Measurements from ENCODE around the gene COL9A3. TPM values are rescaled to one million over a fixed set of nuclear protein-coding genes. Genes with fewer than 3 reads are reported as not detected.

Gene COL9A3
- total RNA-seq, 1 experiment from 2014 or later, result 46.6 TPM

GRCh38 chr20:62796699-62797491, 20.0 kb upstream of the COL9A3 start:
- POLR2A ChIA-PET, result interaction anchor here (0.6 kb wide), 1 partner anchor 8 kb away, joined by 3 read pairs; no protein-coding TSS in a partner anchor
- Histone ChIP-seq H3K27ac (ENCODE audit: low read length) (peak overlapping the region; percentile 92), H3K4me3 (ENCODE audit: low read depth in 2 of 2, low read length in 2 of 2) (peak overlapping the region; percentile 59), H3K9me3 (ENCODE audit: control insufficient read depth, insufficient read depth, low read depth, low read length) (no peaks in the 10 kb centered on the region), H3K27me3 (ENCODE audit: control insufficient read depth, insufficient read depth, low read length) (no peaks in the 10 kb centered on the region), H3K4me1 (ENCODE audit: control insufficient read depth, insufficient read depth, low read length) (peaks cover 18% of the 10 kb centered on the region), H3K36me3 (ENCODE audit: control insufficient read depth, insufficient read depth, low read length) (peaks cover 3% of the 10 kb centered on the region)
- BruUV-seq (replicated peaks), result no TSS peak
- intact Hi-C loops (cut with micrococcal nuclease; ENCODE audit: unreplicated experiment) (loop anchor here (10.0 kb wide), 1 partner anchor 322 kb away; the partner anchor contains the start of gene GATA5), in situ Hi-C loops (cut with HindIII; ENCODE audit: low pct_unique_long_range_greater_than_20kb, low sequenced_read_pairs) (no loop called here)
- ATAC-seq (peak; percentile 5; the same call in 1 of the 2 replicates), DNase-seq (ENCODE audit: low read depth, low spot score) (no peak)
- TF ChIP-seq POLR2AphosphoS5 (IDR thresholded peaks at IDR 0.05; ENCODE audit: low read depth, low read length) (no peak), CTCF (IDR thresholded peaks at IDR 0.05) (no peak), SIN3A (IDR thresholded peaks at IDR 0.05; ENCODE audit: borderline replicate concordance, insufficient read depth, low read depth, low read length) (no peak), TCF7L2 (IDR thresholded peaks at IDR 0.05; ENCODE audit: low read depth, low read length) (no peak), REST (IDR thresholded peaks at IDR 0.05; ENCODE audit: insufficient read depth in 1 of 2, low read depth in 2 of 2, low read length in 1 of 2) (no peak)
- CTCF ChIA-PET, result no interaction called here

- peaks cover 18% of the 10 kb centered on the region for H3K4me1 ChIP-seq (ENCODE audit: control insufficient read depth, insufficient read depth, low read length)
- ChIA-PET CTCF (no interaction called here), POLR2A (no interaction called here)
- peaks cover 3% of the 10 kb centered on the region for H3K36me3 ChIP-seq (ENCODE audit: control insufficient read depth, insufficient read depth, low read length)
- no peaks in the 10 kb centered on the region for H3K27me3 ChIP-seq (ENCODE audit: control insufficient read depth, insufficient read depth, low read length)
- no peaks in the 10 kb centered on the region for H3K9me3 ChIP-seq (ENCODE audit: control insufficient read depth, insufficient read depth, low read depth, low read length)
- peak overlapping the region; percentile 59 for H3K4me3 ChIP-seq (ENCODE audit: low read depth in 2 of 2, low read length in 2 of 2)
- intact Hi-C loops (cut with micrococcal nuclease; ENCODE audit: unreplicated experiment) (loop anchor here (10.0 kb wide), 1 partner anchor 323 kb away; the partner anchor contains the start of gene GATA5), in situ Hi-C loops (cut with HindIII; ENCODE audit: low pct_unique_long_range_greater_than_20kb, low sequenced_read_pairs) (no loop called here)
- TF ChIP-seq POLR2AphosphoS5 (IDR thresholded peaks at IDR 0.05; ENCODE audit: low read depth, low read length) (no peak), SIN3A (IDR thresholded peaks at IDR 0.05; ENCODE audit: borderline replicate concordance, insufficient read depth, low read depth, low read length) (no peak), REST (IDR thresholded peaks at IDR 0.05; ENCODE audit: insufficient read depth in 1 of 2, low read depth in 2 of 2, low read length in 1 of 2) (no peak), TCF7L2 (IDR thresholded peaks at IDR 0.05; ENCODE audit: low read depth, low read length) (no peak), CTCF (IDR thresholded peaks at IDR 0.05) (no peak)
- BruUV-seq (replicated peaks), result no TSS peak
- ATAC-seq (no peak), DNase-seq (ENCODE audit: low read depth, low spot score) (no peak)
- H3K27ac ChIP-seq (ENCODE audit: low read length), result peak overlapping the region; percentile 92
These were observed 18.9 kb upstream of the COL9A3 start for GRCh38 chr20:62797671-62798532.
